ENCODE measurements around the gene ARVCF.

Gene ARVCF

GRCh38 chr22:20015971-20016733 lies 471 bp downstream of the ARVCF start:
- no peak for DNase-seq (ENCODE audit: low spot score)

- no peak for DNase-seq (ENCODE audit: low spot score)
Measured at GRCh38 chr22:20015187-20015625, 1.4 kb downstream of the ARVCF start.

- DNase-seq (ENCODE audit: low spot score): no peak
Measured at GRCh38 chr22:20014526-20015186, 2.0 kb downstream of the ARVCF start.

GRCh38 chr22:20013382-20013871 lies 3.2 kb downstream of the ARVCF start:
- no peak for DNase-seq (ENCODE audit: low spot score)

GRCh38 chr22:20012741-20013331 lies 3.8 kb downstream of the ARVCF start:
- no peak for DNase-seq (ENCODE audit: low spot score)

GRCh38 chr22:20011993-20012740 lies 4.5 kb downstream of the ARVCF start:
- no peak for DNase-seq (ENCODE audit: low spot score)

- DNase-seq (ENCODE audit: low spot score): no peak
Measured at GRCh38 chr22:20011123-20011992, 5.3 kb downstream of the ARVCF start.

GRCh38 chr22:20010307-20011122 lies 6.1 kb downstream of the ARVCF start:
- no peak for DNase-seq (ENCODE audit: low spot score)

GRCh38 chr22:20009582-20010306 lies 6.9 kb downstream of the ARVCF start:
- no peak for DNase-seq (ENCODE audit: low spot score)

- no peak for DNase-seq (ENCODE audit: low spot score)
Measured at GRCh38 chr22:20009018-20009491, 7.6 kb downstream of the ARVCF start.

- no peak for DNase-seq (ENCODE audit: low spot score)
Measured at GRCh38 chr22:20008221-20008995, 8.2 kb downstream of the ARVCF start.

- no peak for DNase-seq (ENCODE audit: low spot score)
Measured at GRCh38 chr22:20004464-20004863, 12.2 kb downstream of the ARVCF start.

- no peak for DNase-seq (ENCODE audit: low spot score)
Measured at GRCh38 chr22:20003304-20003703, 13.3 kb downstream of the ARVCF start.

GRCh38 chr22:20002636-20003035 lies 14.0 kb downstream of the ARVCF start:
- DNase-seq (ENCODE audit: low spot score): no peak

GRCh38 chr22:20002128-20002527 lies 14.5 kb downstream of the ARVCF start:
- DNase-seq (ENCODE audit: low spot score): no peak

GRCh38 chr22:20001082-20001638 lies 15.5 kb downstream of the ARVCF start:
- no peak for DNase-seq (ENCODE audit: low spot score)

GRCh38 chr22:20000246-20001081 lies 16.2 kb downstream of the ARVCF start:
- DNase-seq (ENCODE audit: low spot score): no peak
